ENCODE results near the gene AKR1A1. TPM values are rescaled to one million over a fixed set of nuclear protein-coding genes. Genes with fewer than 3 reads are reported as not detected.

Gene AKR1A1
- total and polyA plus RNA-seq, 2 experiments from 2014 or later: 186 to 271 TPM

GRCh38 chr1:45545019-45545493 is 5.6 kb upstream of the AKR1A1 start:
- H3K36me3 ChIP-seq (replicated peaks; ENCODE audit: insufficient read depth, low read depth): no peaks in the 10 kb centered on the region
- no peak overlapping the region for H3K4me2 ChIP-seq
- H3K9me2 ChIP-seq (replicated peaks; ENCODE audit: insufficient read depth): no peaks in the 10 kb centered on the region
- no peak for DNase-seq (ENCODE audit: low spot score)
- H3K79me2 ChIP-seq: no peaks in the 10 kb centered on the region
- TF ChIP-seq EZH2phosphoT487 (IDR thresholded peaks at IDR 0.05; ENCODE audit: low read depth, severe bottlenecking, unreplicated experiment): no peak
- TF ChIP-seq CTCF (IDR thresholded peaks at IDR 0.05; ENCODE audit: poor library complexity): no peak
- no peak for TF ChIP-seq EZH2 (IDR thresholded peaks at IDR 0.05; ENCODE audit: borderline replicate concordance)
- H3K27me3 ChIP-seq: no peaks in the 10 kb centered on the region
- H3K4me3 ChIP-seq: no peak overlapping the region
- H4K20me1 ChIP-seq (ENCODE audit: insufficient read depth, poor library complexity, severe bottlenecking): no peaks in the 10 kb centered on the region
- WGBS (ENCODE audit: low lambda C conversion rate, missing lambda C conversion rate): 76% methylated on average over 6 of the region's 6 CpGs
- no peak overlapping the region for H2AFZ ChIP-seq
- H3K27ac ChIP-seq: peak overlapping the region; percentile 52
- no peaks in the 10 kb centered on the region for H3K9me3 ChIP-seq (ENCODE audit: low read depth)
- peaks cover 1% of the 10 kb centered on the region for H3K4me1 ChIP-seq (ENCODE audit: insufficient read depth)

GRCh38 chr1:45545553-45546310 is 4.9 kb upstream of the AKR1A1 start:
- TF ChIP-seq EZH2 (IDR thresholded peaks at IDR 0.05; ENCODE audit: borderline replicate concordance) (no peak), CTCF (IDR thresholded peaks at IDR 0.05; ENCODE audit: poor library complexity) (no peak), EZH2phosphoT487 (IDR thresholded peaks at IDR 0.05; ENCODE audit: low read depth, severe bottlenecking, unreplicated experiment) (no peak)
- H3K36me3 ChIP-seq (replicated peaks; ENCODE audit: insufficient read depth, low read depth): no peaks in the 10 kb centered on the region
- no peak overlapping the region for H3K4me2 ChIP-seq
- DNase-seq (ENCODE audit: low spot score): peak; percentile 35
- H3K9me3 ChIP-seq (ENCODE audit: low read depth): no peaks in the 10 kb centered on the region
- H3K4me1 ChIP-seq (ENCODE audit: insufficient read depth): peaks cover 5% of the 10 kb centered on the region
- H3K79me2 ChIP-seq: no peaks in the 10 kb centered on the region
- H3K4me3 ChIP-seq: no peak overlapping the region
- peak overlapping the region; percentile 52 for H3K27ac ChIP-seq
- H2AFZ ChIP-seq: no peak overlapping the region
- H4K20me1 ChIP-seq (ENCODE audit: insufficient read depth, poor library complexity, severe bottlenecking): no peaks in the 10 kb centered on the region
- H3K27me3 ChIP-seq: no peaks in the 10 kb centered on the region
- 88% methylated on average over 7 of the region's 7 CpGs for WGBS (ENCODE audit: low lambda C conversion rate, missing lambda C conversion rate)
- H3K9me2 ChIP-seq (replicated peaks; ENCODE audit: insufficient read depth): no peaks in the 10 kb centered on the region

GRCh38 chr1:45551684-45552083 is 1.1 kb downstream of the AKR1A1 start:
- Histone ChIP-seq H3K27ac (peak overlapping the region; percentile 96), H3K79me2 (peaks cover 53% of the 10 kb centered on the region), H3K27me3 (no peaks in the 10 kb centered on the region), H3K4me3 (peak overlapping the region; percentile 76), H3K4me1 (ENCODE audit: insufficient read depth) (peaks cover 5% of the 10 kb centered on the region), H3K9me2 (replicated peaks; ENCODE audit: insufficient read depth) (no peaks in the 10 kb centered on the region), H3K36me3 (replicated peaks; ENCODE audit: insufficient read depth, low read depth) (no peaks in the 10 kb centered on the region), H3K4me2 (peak overlapping the region; percentile 88), H2AFZ (peak overlapping the region; percentile 90), H4K20me1 (ENCODE audit: insufficient read depth, poor library complexity, severe bottlenecking) (no peaks in the 10 kb centered on the region), H3K9me3 (ENCODE audit: low read depth) (no peaks in the 10 kb centered on the region)
- no peak for TF ChIP-seq EZH2phosphoT487 (IDR thresholded peaks at IDR 0.05; ENCODE audit: low read depth, severe bottlenecking, unreplicated experiment)
- no peak for TF ChIP-seq EZH2 (IDR thresholded peaks at IDR 0.05; ENCODE audit: borderline replicate concordance)
- TF ChIP-seq CTCF (IDR thresholded peaks at IDR 0.05; ENCODE audit: poor library complexity): no peak
- WGBS (ENCODE audit: low lambda C conversion rate, missing lambda C conversion rate): 19% methylated on average over 3 of the region's 3 CpGs
- no peak for DNase-seq (ENCODE audit: low spot score)

Data from hepatocyte (in vitro differentiated cells).